Rectal smooth muscle tissue (tissue), 1 donor: ENCODE measurements around the gene TNNC1.

Source experiments
- H3K27ac ChIP-seq: one replicate; pipeline ENCODE4 v1.7.0; 2013; ENCODE audit warnings: low read depth, low read length, inconsistent platforms
- H3K27me3 ChIP-seq: one replicate; pipeline ENCODE4 v1.7.0; 2013; ENCODE audit warnings: low read length; ENCODE audit not compliant: control insufficient read depth, insufficient read depth
- H3K36me3 ChIP-seq: one replicate; pipeline ENCODE4 v1.7.0; 2013; ENCODE audit warnings: low read length; ENCODE audit not compliant: control insufficient read depth, insufficient read depth
- H3K4me1 ChIP-seq: one replicate; pipeline ENCODE4 v1.7.0; 2013; ENCODE audit warnings: low read length; ENCODE audit not compliant: control insufficient read depth, insufficient read depth
- H3K4me3 ChIP-seq: one replicate; pipeline ENCODE4 v1.7.0; 2013; ENCODE audit warnings: low read length
- H3K9ac ChIP-seq: one replicate; pipeline ENCODE4 v1.7.0; 2013; ENCODE audit warnings: low read length

TNNC1 gene

DNA sequence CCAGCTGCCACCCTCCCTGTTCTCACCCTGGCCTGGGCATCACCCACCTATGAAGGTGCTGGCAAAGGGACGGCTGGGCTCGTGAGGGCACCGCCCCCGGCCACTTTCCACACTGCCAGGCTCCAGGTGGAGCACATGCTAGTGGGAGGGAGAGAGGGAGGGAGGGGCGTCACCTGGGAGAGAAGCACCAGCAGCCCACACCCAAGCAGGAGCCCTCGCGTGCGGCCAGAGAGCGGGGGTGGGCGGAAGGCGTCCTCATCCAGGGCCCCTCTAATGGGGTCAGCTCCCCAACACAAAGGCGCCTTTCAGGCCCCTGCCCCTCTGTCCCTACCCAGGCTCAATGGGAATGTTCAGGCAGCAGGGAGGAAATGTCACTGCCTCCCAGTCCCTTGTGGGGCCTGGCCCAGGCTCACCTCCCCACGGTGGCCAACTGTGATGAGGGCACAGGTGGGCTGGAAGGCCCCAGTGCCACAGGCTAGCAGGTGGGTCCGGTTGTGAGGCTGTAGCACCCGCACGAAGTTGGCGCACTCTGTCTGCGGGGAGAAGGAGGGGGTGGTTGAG, 12.0 kb downstream of the TNNC1 start:
- Histone ChIP-seq H3K9ac (no peak overlapping the region), H3K27me3 (no peaks in the 10 kb centered on the region), H3K36me3 (no peaks in the 10 kb centered on the region), H3K4me3 (no peak overlapping the region), H3K4me1 (no peaks in the 10 kb centered on the region), H3K27ac (no peak overlapping the region)

DNA sequence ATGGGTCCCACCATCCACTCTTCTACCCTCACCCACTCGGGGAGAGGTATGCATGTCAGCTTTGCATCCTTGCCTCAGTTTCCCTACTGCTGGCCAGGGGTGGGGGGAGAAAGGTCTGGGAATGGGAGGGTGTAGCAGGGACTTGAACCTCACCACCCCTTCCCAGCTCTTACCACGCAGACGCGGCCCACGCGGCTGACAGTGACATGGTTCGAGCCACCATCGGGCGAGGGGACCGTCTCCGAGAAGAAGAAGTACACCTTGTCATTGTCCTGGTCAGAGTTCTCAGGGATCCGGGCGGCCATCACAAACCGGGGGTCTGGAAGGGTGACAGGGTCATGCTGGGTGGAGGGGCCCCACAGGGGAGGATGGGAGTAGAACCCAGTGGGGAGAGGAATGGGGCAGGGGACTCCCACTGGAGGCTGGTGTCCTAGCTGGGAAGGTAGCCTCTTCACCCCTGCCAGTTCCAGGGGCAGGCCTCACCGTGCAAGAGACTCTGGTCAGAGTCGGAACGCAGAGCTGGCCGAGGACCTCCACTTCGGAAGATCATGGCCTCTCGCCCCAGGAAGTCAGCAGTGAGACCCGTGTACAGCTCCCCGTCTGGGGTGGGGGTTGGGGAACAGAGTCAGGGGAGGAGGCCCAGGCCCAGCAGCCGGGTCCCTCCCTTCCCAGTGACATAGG, 12.6 kb downstream of the TNNC1 start:
- Histone ChIP-seq H3K27me3 (no peaks in the 10 kb centered on the region), H3K9ac (no peak overlapping the region), H3K4me3 (no peak overlapping the region), H3K36me3 (no peaks in the 10 kb centered on the region), H3K27ac (no peak overlapping the region), H3K4me1 (no peaks in the 10 kb centered on the region)

DNA sequence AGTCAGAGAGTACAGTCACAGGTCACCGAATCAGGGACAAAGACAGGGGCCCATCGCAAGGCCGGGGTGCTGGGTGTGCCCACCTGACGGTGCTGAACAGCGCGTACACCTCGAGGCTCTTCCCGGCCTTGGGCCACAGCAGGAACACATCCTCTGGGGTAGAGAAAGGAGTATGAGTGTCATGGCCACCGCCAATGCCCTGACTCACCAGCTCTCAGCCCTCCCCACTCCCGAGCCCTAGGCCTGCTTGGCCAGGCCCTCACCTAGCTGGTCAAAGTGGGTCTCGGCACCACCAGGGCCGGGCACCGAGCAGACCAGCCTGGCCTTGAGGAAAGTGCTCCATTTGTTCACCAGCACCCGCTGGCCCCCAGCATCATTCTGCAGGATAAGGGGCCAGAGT, 13.2 kb downstream of the TNNC1 start:
- Histone ChIP-seq H3K9ac (no peak overlapping the region), H3K27ac (no peak overlapping the region), H3K36me3 (no peaks in the 10 kb centered on the region), H3K27me3 (no peaks in the 10 kb centered on the region), H3K4me1 (no peaks in the 10 kb centered on the region), H3K4me3 (no peak overlapping the region)

DNA sequence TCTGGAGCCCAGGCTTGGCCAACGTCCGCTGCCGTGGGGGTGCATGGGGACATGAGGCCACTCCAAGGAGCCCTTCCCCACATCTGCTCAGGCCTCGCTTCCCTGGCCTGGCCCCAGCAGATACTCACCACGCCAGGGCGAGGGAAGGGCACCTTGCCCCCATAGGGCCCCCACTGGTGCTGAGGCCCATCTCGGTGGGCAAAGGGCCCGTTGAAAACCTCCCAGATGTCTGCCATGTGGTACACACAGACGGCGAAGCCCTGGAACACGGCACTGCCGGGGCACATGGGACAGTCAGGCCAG, 13.6 kb downstream of the TNNC1 start:
- no peaks in the 10 kb centered on the region for H3K27me3 ChIP-seq
- no peaks in the 10 kb centered on the region for H3K4me1 ChIP-seq
- H3K36me3 ChIP-seq: no peaks in the 10 kb centered on the region
- H3K27ac ChIP-seq: no peak overlapping the region
- H3K4me3 ChIP-seq: no peak overlapping the region
- no peak overlapping the region for H3K9ac ChIP-seq

DNA sequence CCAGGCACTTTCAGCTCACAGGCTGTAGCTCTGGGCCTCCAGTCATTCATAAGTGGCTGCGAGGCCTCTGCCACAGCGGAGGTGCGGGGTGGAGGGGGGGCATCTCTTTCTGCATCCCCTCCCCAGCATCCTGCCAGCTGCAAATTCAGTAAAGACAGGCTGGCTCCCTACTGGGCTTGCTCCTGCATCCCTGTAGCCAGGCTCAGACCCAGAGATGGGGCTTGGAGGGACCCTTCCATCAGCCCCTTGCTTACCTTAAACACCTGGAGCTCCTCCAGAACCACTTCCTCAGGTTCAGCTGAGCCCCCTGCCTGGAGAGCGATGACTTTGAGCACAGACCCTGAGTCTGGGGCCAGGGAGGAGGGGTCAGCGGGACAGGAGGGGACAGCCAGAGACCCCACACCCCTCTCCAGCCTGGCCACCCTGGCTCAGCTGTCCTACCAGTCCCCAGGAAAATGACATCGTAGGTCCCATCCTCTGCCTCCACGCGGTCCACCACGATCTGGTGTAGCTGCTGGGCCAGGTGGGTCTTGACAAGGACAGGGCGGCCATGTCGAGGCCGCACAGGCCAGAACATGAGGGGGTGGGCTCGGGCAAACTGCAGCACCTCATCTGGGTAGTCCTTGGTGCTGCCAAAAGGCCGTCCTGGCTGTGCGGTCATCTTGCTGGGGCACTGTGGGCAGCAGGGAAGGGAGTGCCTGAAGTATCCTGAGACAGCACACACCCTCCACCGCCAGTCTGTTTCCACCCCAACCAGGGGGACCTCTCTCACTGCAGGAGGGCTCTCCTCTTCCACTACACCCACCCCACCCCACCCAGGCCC, 14.2 kb downstream of the TNNC1 start:
- H3K27me3 ChIP-seq: no peaks in the 10 kb centered on the region
- no peak overlapping the region for H3K27ac ChIP-seq
- no peak overlapping the region for H3K4me3 ChIP-seq
- H3K36me3 ChIP-seq: no peaks in the 10 kb centered on the region
- no peak overlapping the region for H3K9ac ChIP-seq
- H3K4me1 ChIP-seq: no peaks in the 10 kb centered on the region

DNA sequence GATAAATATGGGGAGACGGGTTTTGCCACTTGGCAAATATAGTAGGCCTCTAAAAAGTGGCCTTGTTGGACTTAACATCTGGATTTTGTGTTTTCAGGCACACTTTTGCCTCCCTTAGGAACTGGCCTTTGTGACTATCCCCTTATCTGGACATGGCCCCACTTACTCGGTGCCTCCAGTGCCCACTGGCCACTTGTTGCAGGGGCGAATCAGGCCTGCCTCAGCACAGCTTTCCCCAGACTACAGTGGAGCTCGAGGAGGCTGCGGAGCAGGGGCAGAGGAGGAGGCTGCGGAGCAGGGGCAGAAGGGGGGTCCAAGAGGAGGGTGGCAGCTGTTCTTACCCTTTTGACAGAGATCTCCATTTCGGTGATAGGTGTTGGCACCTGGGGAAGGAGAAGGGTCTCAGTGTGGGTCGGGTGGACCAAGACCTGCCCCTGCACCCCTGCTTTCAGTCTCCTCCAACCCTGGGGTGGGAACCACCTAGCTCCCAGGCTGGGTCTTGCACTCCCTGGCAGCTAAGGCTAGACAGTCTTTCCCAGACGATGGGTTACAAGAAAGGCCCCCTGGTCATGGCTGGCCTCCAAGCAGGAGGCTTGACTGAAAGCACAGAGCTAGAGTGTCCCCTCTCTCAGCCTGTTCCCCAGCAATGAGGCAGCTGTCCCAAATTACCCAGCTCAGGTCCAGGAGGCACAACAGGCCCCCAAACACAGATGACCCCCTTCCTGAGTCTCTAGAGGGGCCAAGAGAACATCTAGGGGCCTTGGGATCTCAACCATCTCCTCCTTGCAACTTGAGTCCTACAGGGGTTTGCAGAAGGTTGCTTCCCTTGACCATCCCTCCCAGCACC, 15.0 kb downstream of the TNNC1 start:
- Histone ChIP-seq H3K4me1 (no peaks in the 10 kb centered on the region), H3K36me3 (no peaks in the 10 kb centered on the region), H3K9ac (no peak overlapping the region), H3K4me3 (no peak overlapping the region), H3K27ac (no peak overlapping the region), H3K27me3 (no peaks in the 10 kb centered on the region)

DNA sequence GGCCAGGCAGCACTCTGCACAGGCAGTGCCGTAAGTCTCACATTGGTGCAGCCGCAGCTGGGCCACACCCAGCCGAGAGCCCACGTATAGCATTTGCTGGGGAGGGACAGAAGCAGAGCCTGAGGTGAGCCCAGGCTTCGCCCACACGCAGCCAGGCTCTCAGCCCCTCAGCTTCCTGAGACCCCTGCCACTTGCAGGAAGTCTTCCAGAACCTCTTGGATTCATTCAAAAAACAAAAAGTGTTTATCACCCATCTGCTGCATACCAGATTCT, 15.8 kb downstream of the TNNC1 start:
- Histone ChIP-seq H3K4me3 (no peak overlapping the region), H3K27ac (no peak overlapping the region), H3K4me1 (no peaks in the 10 kb centered on the region), H3K27me3 (no peaks in the 10 kb centered on the region), H3K9ac (no peak overlapping the region), H3K36me3 (no peaks in the 10 kb centered on the region)

DNA sequence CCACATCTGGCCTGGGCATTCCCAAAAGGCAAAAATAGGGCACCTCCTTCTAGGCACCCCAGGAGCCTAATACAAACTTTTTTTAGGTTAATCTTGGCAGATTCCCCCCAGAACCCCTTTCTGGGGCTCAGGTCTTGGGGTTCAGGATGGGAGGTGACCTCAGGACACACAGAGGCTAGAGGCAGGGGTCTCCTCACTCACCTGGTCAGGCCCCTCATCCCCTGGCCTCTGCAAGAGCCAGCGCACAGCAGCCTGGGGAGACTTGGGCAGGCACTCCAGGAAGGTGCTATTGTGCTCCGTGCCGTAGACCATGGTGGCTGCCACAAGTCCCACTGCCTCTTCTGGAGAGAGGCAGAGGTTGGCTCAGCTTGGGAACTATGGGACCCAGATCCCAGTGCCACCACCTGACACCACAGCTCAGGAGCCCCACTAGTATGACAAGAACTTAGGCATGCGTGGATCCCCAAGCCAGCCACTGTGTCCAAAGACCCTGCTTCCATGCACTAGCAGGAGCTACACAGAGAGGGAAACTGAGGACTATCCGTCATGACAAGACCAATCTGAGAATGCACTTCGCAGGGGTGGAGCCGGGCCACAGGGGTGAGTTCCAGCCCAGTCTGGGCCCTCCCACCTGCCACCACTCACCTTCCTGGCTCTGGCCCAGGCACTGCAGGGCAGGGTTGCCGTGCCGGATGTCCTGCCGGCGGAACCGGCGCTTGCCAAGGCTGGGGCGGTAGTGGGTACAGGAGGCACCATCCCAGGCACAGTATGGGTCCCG, 16.3 kb downstream of the TNNC1 start:
- H3K27ac ChIP-seq: no peak overlapping the region
- H3K36me3 ChIP-seq: no peaks in the 10 kb centered on the region
- H3K27me3 ChIP-seq: no peaks in the 10 kb centered on the region
- H3K4me3 ChIP-seq: no peak overlapping the region
- no peak overlapping the region for H3K9ac ChIP-seq
- no peaks in the 10 kb centered on the region for H3K4me1 ChIP-seq

DNA sequence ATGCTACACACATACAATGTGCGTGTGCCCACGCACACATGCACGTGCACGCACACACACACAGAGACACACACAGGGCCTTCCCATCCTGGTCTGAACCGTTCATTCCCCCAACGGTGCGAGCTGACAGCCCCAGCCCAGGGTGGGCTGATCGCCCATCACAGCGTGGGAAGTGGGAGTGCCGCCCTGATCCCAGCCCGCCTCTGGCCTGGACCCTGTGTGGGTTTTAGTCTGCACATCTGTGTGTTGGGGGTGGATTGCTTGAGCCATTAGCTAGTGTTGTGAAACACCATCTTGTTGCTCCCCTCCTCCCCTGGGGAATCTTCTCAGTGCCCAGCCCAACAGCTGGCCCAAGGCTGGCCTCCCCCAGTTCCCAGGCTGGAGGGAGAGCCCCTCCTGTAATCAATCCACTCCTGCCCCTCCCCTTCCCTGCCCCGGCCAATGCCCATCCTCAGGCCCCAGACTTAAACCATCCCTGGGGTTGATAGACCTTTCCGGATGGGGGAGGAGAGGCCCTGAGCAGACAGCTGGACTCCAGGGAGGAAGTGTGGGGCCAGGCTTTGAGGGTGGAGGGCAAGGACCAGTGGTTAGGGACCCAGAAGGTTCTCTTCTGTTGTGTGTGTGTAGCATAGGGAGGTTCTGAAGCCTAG, 17.2 kb downstream of the TNNC1 start:
- H3K9ac ChIP-seq: no peak overlapping the region
- H3K4me1 ChIP-seq: no peaks in the 10 kb centered on the region

DNA sequence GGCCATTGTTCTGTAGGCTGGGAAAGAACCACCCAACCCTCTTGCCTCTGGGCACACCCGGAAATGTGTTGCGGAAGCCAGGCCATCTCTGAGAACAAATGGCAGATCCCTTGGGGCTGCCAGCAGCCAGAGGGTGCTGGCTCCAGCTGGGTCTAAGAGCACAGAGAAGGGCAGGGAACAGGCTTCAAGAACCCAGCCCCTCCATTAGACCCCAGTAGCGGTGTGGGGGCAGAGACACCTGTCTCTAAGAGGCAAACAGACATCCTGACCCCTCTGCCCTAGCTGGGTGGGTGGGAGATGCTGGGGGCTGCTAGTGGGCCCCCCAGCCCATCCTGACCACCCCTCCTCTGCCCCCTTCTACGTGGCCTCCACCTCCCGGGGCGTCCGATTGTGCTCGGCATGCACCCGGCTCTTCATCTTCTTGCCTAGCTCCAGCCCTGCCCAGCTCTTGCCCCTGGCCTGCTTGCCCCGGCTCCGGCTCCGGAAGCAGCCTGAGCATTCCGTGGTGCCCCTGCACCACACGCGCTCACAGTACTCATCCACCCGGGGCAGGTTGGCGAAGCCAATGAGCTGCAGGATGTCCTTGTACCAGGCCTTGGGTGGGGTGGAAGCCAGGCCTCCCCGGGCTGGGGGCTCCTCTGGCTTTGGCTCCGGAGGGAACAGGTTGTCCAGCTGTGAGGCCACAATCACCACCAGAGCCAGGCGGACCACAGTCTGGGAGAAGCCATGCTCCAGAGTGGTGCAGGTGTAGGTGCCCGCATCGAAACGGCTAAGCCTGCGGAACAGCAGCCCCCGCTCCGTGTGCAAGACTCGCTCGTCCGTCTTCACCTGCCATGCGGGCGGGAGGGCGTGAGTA, 18.4 kb downstream of the TNNC1 start:
- no peaks in the 10 kb centered on the region for H3K4me1 ChIP-seq

More for the DNA sequence above, 17.2 kb downstream of the TNNC1 start:
- Histone ChIP-seq H3K27ac (no peak overlapping the region), H3K36me3 (no peaks in the 10 kb centered on the region), H3K27me3 (no peaks in the 10 kb centered on the region), H3K4me3 (no peak overlapping the region)

DNA sequence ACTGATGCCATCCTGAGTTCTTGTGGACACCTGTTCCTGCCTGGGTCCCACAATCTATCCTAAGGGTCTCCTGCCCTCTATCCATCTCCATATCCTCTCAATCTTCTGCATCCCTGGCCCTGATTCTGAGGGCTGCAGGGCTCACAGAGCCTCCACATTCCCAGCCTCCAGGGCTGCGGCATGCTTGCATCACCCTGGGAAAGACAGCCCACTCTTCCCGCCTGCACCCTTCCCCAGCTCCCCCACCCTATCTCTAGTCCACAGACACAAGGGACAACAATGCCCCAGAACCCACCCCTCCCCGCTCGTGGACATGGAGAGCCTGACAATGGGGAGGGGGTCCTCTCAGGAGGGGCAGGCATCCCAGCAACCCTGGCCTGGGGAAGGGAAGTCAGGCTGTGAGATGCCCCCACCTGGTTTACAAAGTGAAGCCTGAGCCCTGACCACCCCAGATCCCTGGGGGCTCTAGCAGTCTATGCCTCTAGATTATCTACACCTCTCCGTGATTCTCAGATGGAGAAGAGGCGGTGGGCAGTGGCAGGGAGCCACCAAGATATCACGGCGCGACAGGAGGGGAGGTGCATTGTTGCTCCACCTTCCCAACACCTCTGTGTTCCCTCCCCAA, 19.2 kb downstream of the TNNC1 start:
- Histone ChIP-seq H3K27ac (no peak overlapping the region), H3K4me3 (no peak overlapping the region), H3K4me1 (no peaks in the 10 kb centered on the region), H3K36me3 (no peaks in the 10 kb centered on the region), H3K27me3 (no peaks in the 10 kb centered on the region), H3K9ac (no peak overlapping the region)

More for the DNA sequence above, 18.4 kb downstream of the TNNC1 start:
- H3K27me3 ChIP-seq: no peaks in the 10 kb centered on the region
- H3K36me3 ChIP-seq: no peaks in the 10 kb centered on the region
- H3K4me3 ChIP-seq: no peak overlapping the region
- no peak overlapping the region for H3K27ac ChIP-seq
- no peak overlapping the region for H3K9ac ChIP-seq
